8988T (cell line): ENCODE data around the gene PRKG1.
"Not testable (repeated sequence)": the region's sequence is repeated elsewhere in the genome, so short reads cannot be mapped to it uniquely, and the experiment has no call there.

Experiments used
- DNase-seq: peaks from one replicate; pipeline ENCODE4 v3.0.0; 2011

PRKG1 gene

DNA sequence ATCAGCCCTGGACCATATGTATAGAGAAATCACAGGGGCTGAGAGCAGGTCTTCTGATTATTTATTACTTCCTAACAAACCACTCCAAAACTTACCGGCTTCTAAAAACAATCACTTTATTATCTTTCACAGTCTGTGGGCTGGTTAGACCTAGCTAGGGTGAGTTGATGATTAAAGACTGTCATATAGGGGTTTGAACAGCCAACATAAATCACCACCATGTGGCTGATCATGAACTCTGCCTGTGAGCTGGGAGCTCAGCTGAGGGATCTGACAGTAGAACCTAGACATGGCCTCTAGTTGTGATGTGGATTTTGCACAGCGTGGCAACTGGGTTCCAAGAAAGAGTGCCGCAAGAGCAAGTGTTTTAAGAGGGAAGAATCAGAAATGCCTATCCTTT is 319.8 kb downstream of the PRKG1 start:
- DNase-seq: no peak

DNA sequence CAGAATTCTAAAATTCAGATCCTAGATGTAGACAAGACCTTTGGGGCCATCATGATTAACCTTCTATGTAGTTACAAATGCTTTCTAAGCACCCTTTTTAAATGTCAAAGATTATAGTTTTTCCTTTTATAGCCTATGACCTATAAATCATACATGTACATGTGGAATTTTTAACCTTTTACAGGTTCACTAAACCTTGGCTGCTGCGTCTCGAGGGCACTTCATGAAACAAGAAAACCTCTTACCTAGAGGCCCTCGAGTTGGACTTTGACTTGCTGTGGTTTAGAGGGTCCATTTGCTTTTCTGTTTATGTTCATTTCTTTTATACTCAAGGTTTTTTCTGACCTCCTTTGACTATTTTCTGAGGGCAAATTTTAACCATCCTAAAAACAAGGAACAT is 323.0 kb downstream of the PRKG1 start:
- DNase-seq: no peak

DNA sequence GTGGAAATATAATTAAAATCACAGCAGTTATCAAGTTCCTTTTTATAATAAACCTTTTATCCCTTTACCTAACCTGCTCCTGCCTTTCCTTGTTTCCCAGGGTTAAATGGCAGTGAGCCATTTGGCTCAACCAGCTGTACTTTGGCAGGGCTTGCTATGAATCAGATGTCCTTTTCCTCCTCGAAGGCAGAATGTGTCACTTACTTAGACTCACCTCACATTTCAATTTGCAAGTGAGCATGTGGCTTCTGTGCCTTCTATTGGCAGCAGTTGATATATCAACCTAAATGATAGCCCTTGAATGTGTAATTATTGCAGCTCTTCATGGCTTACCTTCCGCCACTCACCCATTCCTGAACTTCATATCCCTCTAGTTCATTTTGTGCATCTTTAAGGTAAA is 323.4 kb downstream of the PRKG1 start:
- no peak for DNase-seq

- DNase-seq: no peak
Observed at GRCh38 chr10:51399840-51400239, 325.6 kb downstream of the PRKG1 start.

DNA sequence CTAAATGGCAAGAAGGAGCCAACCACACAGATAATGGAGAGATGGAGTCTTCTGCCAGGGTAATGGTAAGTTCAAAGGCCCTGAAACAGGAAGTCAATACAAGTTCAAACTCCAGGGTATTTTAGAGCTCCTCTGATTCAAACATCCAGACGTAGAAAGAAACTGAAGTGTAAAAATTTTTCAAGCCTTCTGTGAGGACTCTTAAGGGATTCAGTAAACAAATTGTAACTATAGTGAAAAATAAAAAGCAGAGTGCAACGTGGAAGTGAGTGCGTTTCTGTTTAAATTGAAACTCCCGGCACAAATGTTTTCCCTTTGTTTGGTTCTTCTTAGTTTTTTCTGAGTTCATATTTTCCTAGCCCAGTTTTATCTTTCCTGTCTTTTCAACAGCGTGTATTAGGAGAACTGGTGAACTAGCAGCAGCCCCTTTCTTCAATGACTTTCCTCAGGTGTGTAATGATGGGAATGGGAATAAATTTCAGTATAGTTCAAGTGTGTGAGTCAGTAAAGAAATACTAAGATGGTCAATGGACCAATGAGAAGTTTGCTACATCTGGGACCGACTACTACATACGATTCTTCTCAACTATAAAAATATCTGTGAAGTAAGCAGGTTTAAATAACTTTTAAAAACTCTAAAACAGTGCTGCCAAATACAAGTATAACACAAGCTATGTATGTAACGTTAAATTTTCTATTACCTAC is 326.3 kb downstream of the PRKG1 start:
- no peak for DNase-seq

DNA sequence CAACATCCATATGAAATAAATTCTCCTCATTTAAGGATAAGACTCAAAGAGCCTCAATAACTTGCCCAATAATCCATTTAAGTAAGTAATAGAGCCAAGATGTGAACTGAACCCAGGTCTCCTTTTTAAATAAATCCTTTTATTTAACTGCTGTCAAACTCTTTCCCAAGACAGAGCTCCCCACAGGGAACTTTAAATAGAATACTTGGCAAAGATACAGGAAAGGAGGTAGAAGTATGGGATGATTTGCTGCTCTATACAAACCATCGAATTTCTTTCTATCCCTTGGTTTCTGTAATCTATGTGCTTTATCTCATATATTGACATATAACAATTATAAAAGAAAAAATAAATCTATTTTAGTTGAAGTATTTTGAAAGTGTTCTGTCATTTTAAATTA is 329.2 kb downstream of the PRKG1 start:
- DNase-seq: no peak

DNA sequence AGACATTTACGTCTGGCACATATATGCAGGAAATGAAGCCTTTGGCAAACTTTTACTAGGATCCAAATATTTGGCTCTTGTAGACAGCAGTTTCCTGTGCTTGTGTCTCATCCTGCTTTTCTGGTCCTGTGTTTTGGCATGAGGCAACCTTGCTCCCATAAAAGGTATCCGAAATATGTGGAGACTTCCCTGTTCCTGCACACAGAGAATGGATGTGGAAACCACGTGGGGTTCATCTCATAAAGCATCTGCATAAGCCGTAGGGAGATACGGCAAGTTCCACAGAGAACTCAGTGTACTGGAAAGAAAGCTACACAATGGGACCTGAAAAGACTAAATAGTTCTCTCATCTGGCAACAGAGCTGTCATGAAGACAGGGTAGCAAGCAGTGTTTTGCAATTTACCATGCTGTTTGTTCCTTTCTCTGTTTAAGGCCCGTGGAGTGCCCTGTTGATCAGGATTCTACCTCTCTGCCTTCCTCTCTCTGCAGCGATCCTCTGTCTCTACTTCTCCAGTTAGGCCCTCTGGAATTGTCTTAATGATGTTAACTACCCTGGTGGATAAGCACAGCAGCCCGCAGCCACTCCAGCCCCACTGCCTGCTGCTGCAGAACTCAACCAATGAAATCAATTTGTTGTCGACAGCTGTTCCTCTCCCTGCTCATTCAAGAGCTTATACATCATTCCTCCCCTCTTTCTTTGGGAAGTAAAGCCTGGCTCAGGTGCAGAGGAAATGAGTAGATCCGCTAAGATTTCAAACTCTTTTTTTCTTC is 331.5 kb downstream of the PRKG1 start:
- DNase-seq: no peak

DNA sequence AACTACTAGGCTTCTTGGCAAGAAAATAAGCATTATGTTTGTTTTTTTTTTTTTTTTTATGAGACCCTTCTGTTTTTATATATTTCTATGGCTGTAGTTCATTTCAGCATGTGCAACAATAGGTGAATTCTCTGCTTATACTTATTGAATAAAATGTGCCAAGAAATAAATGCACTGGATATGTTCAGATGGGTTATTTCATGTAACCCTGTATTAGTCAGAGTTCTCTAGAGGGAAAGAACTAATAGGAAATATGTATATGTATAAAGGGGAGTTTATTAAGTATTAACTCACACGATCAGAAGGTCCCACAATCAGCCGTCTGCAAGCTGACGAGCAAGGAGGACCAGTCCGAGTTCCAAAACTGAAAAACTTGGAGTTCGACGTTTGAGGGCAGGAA is 332.3 kb downstream of the PRKG1 start:
- DNase-seq: no peak

DNA sequence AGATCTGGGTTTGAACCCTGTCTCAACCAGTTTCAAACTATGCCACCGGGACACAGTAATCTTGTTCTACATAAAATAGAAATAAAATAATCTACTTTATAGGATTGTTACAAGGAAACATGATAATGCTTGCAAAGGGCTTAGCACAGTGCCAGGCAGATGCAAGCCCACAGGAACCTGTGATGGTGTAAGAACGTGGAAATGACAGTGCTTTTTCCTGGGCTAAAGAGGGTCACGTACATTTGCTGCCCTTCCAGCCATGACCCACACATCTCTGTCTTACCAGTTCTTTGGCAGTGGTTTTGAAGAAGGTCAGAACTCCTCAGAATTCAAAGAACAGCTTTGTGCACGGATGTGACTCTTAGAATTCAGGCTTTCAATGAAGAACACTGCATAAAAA is 342.2 kb downstream of the PRKG1 start:
- no peak for DNase-seq

GRCh38 chr10:51419196-51420093 is 345.2 kb downstream of the PRKG1 start:
- no peak for DNase-seq

GRCh38 chr10:51421853-51422252 is 347.6 kb downstream of the PRKG1 start:
- no peak for DNase-seq

DNA sequence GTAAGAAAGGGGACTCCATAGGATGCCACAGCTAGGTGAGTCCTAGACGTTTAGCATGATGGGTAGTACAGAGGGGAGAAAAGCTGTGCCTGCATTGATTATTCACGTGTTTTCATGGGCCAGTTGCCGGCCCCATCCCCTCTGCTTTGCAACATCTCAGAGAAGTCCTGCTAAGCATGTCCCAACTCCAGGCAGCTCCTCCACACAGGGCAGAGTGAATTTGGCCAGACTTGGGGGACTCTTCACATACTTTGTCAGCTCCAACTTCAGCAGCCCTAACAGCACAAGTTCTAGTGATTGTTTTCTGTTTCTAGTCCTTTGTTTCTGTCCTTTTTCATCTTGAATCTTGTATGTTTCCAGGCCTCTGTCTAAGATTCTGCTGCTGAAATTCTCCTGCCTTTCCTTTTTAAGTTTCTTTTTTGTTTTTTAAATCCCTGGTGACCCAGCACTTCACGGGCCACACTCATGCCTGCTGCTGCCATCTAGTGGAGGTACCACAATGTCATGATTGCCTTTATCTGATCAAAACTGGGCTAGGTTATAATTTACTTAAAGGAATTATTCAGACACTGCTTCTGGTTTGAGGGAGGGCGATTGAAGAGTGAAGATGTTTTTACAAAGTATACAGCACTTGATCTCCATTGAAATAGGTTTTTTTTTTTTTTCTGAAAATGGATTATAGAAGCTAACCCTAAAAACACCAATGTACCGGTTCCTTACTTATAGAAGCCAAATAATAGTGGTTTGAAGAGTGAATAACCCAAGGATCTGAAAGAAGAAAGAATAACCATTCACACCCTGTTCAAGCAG is 348.2 kb downstream of the PRKG1 start:
- DNase-seq: peak; percentile 11

DNA sequence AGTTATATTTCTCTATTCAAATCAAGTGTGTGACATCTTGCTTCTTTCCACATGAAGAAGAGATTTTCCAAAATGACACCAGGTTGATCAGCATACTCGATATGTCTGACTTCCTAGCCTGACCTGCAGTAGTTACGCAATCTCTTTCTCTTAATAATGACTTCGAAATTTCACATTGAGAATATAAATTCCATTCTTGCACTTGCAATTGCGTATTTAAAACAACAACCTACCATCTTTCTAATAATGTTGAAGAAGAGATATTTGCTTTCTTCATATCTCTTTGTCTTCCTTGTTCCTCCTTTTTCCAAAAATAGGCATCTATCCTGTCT is 348.8 kb downstream of the PRKG1 start:
- DNase-seq: no peak

GRCh38 chr10:51425431-51425830 is 351.1 kb downstream of the PRKG1 start:
- no peak for DNase-seq

GRCh38 chr10:51427758-51428157 is 353.5 kb downstream of the PRKG1 start:
- DNase-seq: no peak

DNA sequence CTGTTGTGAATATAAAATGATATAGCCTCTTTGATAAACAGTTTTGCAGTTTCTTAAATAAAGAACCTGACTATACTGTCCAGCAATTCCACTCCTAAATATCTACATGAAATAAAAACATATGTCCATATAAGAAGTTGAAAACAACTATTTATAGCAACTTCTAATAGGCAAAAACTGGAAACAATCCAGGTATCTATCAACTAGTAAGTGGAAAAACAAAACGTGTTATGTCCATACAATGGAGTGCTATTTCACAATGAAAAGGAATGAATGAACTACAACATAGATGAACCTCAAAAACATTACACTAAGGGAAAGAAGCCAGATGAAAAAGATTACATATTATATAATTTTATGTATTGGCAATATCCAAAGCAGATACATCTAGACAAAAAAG is 356.2 kb downstream of the PRKG1 start:
- DNase-seq: no peak

DNA sequence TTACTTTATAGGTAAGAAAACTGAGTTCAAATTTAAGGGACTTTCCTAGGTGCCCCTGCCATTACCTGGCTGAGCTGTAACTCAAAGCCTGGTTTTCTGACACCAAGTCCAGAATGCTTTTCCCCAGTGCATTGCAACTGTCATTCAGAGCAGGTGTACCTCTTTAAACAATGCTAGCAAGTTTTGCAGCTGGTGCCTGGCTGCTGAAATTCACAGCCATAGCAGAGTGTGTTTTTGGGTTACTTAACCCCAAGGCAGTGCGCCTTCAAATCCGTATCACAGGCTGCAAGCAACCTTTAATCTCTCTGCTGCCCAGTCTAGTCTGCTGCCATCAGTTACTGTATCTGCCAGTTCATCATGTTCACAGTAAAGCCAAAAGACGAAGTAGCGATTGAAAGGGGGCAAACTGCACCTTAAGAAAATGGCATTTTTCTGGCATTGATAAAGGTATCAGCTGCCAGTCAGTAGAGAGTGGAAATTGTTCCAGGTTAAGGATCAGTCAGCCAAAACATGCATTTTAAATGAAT is 359.7 kb downstream of the PRKG1 start:
- no peak for DNase-seq

DNA sequence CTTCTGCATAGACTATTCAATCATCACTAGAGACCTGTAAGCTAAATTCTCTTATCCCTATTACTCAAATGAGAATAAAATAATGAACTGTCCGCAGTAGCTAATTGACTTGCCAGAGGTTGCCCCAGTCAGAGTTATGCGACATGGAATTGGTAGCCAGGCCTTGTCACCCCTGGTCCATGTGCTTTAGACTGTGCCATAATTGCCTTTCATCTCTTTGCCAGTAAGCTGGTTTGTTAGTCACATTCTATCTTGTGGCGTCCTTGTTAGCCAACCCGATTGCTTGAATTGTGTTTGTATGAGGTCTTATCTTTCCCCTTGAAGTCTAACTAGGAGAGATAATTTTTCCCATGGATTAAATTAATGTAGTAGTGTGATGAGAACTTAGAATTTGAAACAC is 362.5 kb downstream of the PRKG1 start:
- DNase-seq: no peak

DNA sequence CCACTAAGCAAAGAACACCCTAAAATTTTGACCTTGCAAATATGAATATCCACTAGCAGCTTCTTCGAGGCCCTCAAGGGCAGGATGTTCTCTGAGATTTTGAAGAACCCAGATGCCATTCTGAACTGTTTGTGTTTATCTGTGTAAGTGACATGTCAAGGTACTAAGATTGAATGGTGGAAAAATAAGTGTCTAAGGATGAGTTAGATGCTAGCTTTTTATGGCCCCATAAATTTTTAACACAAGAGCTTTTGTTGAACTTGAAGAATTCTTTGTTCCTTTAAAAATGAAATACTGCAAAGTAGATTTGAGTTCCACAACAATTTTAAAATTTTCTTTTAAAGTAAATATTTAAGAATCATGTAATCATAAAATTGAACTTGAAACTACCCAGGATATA is 365.4 kb downstream of the PRKG1 start:
- no peak for DNase-seq

GRCh38 chr10:51445588-51445987 is 371.3 kb downstream of the PRKG1 start:
- no peak for DNase-seq

GRCh38 chr10:51447119-51447518 is 372.8 kb downstream of the PRKG1 start:
- no peak for DNase-seq

DNA sequence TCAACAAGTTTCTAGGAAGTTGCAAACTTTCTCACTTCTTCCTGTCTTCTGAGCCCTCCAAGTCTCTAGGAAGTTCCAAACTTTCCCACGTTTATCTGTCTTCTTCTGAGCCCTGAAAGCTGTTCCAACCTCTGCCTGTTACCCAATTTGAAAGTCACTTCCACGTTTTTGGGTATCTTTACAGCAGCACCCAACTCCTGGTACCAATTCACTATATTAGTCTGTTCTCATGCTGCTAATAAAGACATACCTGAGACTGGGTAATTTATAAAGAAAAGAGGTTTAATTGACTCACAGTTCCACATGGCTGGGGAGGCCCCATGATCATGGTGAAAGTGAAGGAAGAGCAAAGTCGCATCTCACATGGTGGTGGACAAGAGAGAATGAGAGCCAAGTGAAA is 381.5 kb downstream of the PRKG1 start:
- not testable (repeated sequence) for DNase-seq

DNA sequence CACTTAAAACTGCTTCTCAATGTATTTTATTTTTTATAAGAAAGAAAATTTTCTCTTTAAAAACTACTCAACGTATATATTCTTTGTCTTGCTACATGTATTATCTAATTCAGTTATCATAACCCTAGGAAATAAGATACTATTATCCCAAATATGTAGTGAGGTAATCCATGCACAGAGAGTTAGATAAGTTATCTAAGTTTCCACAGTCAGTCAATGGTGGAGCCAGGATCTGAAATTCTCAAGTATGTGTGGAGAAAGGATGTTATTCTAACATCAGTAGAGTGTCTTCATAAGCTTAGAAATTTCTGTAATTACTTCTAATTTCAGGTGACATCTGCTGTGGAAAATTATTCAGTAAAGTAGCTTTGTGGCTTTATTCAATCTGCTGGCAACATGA is 385.2 kb downstream of the PRKG1 start:
- no peak for DNase-seq
